GM21786 (cell line): ENCODE results near the gene GLRB.
A peak's percentile ranks its signal among the peaks of the same experiment; 100 is the strongest.
"Not testable (repeated sequence)": the region's sequence is repeated elsewhere in the genome, so short reads cannot be mapped to it uniquely, and the experiment has no call there.

Source experiments
- ATAC-seq: cut with Tn5 transposase; IDR thresholded peaks from one replicate; pipeline ENCODE4 v1.9.1; 2021; ENCODE audit not compliant: unreplicated experiment

Gene GLRB

DNA sequence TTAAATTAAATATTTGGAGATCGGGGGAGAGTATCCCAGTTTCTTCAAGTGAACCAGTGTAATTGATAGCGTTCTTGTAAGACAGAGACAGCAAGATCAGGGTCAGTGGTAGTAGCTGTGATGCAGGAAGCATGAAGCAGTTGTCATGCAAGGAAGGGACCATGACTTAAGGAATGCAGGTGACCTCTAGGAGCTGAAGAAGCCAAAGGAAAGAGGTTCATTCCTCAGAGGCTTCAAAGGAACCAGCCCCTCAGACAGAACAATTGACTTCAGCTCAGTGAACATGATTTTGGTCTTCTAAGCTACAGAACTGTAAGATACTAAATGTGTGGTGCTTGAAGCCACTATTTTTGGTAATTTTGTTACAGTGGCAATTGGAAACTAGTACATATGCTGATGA, 51.6 kb downstream of the GLRB start:
- no peak for ATAC-seq

DNA sequence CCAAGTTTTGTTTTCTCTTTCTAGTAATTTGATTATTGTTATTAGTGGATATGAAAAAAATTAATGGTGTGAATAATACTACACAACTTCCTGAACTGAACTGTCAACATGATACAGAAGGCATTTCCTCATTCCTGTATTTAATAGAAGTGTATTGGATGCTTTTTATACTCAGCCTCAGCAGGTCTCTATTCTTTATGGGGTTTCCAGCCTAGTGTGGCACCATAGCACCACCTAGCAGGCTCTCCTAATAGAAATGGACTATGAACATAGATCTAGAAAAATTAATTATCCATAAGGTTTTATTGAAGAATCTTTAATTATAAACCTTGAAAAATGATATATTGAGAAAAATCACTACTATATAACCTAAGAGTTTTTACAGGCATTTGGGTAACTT, 52.4 kb downstream of the GLRB start:
- no peak for ATAC-seq

DNA sequence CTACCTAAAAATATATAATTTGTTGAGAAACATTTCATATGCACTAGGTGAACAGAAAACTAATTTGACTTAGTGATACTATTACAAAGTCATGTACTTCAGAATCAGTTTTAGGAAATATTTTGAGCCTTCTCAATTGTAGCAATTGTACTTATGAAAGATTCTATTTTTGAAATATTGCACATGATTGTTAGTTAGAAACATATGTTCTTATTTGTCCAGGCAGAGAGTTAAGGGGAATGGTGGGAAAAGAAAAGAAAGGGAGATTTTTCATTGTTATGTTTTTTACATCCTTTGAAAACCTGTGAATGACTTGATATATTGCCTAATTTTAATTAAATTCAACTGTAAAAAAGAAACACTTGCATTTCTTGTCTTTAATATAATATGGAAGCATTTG, 66.0 kb downstream of the GLRB start:
- ATAC-seq: no peak

DNA sequence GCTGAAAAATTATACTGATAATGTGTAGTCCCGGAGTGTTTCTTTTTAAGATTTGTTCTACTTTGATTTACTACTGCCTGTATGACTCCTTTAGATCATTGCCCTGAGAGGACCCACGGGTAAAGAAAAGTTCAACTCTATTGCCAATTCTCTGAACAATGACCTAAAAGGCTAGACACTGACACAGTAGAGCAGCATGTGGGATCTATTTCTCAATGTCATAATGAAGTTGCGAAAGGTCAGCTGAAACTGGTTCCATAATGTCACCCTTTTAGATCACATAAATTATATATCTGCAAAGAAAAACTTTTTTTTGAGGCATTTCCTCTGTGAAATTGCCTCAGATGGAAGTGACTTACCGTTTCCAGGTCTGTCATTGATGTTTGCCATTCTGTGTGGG, 67.4 kb downstream of the GLRB start:
- ATAC-seq: no peak

DNA sequence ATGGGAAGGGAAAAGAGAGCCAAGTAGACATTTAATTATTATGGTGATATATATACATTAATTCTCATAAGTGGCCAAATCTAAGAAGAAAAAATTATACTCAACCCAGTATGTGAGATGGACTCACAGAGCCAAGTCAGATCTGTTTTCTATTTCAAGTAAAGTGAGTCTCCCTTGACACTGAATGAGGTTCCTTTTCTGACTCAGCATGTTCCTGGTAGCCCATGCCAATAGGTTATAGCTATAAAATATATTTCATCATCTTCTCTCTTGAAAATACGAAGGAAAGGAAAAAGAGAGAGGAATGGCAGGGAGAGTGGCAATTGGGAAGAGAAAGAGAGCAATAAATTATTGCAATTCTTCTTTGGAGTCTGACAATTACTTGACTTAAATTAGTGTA, 75.8 kb downstream of the GLRB start:
- no peak for ATAC-seq

DNA sequence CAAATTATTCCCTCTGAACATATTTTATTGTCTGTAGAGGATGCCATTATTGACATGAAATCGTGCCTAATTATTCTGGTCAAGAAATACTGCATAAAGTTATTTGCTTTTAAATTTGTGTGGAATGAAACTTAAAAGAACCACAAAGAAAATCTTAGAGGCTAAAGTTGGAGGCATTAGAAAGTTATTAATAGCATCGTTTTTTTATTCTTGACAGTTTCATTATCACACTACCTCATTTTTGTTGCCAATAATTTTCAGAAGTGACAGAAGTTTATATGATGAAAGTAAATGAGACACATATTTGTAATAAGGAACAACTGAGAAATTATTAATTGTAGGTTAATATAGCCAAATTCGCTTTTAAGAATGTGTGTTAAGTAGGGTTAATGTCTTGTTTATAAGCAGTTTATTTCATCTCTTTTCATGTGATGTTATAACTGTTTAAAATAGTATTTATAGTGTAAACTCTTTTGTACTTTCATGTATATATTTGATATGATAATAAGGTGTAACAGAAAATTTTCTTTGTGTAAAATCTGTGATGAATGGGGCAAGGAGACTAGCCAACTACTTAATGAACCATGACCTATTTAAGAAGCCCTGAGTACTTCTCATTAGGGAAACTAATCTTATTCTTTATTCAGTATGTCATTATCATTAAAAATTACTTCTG, 90.1 kb downstream of the GLRB start:
- no peak for ATAC-seq

DNA sequence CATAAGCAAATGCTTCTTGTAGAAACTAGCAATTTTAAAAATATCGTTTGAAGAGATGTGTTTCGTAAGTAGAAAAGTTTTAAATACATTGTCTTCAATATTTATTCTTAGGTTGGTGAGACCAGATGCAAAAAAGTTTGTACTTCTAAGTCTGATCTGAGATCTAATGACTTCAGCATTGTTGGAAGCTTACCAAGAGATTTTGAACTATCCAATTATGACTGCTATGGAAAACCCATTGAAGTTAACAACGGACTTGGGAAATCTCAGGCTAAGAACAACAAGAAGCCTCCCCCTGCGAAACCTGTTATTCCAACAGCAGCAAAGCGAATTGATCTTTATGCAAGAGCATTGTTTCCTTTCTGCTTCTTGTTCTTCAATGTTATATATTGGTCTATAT, 94.4 kb downstream of the GLRB start:
- ATAC-seq: no peak

DNA sequence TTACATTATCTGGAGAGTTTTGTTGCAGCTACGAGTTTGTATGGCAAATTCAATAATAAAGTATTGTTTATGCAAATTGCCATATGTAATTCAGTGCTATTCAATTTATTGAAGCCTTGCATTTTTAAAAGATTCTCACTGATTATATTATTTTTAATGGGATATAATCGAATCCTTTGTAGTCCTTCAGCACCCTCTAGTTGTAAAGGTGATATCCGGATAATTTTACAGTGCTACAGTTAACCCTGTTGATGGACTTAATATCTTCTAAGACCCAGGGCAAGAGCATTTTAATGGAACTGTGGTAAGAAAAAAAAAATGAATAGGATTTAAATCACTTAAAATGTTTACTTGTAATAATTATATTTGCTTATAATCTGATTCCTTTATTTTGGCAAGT, 96.1 kb downstream of the GLRB start:
- no peak for ATAC-seq

DNA sequence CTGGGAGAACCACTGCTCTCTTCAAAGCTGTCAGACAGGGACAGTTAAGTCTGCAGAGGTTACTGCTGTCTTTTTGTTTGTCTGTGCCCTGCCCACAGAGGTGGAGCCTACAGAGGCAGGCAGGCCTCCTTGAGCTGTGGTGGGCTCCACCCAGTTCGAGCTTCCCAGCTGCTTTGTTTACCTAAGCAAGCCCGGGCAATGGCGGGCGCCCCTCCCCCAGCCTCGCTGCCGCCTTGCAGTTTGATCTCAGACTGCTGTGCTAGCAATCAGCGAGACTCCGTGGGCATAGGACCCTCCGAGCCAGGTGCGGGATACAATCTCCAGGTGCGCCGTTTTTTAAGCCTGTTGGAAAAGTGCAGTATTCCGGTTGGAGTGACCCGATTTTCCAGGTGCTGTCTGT, 104.3 kb downstream of the GLRB start:
- not testable (repeated sequence) for ATAC-seq

DNA sequence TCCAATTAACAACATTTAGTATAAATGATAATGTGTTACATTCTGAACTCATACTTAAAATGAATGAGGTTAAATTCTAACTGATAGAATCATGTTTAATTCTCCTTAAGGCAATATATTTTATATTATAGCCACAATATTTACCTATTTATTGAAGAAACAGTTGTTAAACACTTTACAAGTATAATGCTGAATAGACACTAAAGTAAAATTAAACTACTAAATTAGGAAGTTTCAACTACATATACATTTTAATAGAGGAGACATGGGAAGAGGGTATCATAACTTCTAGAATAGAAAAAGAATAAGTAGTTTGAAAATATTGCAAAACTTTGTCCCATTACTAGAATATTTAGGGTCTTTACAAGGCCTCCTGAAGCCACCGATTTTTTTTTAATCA, 108.3 kb downstream of the GLRB start:
- no peak for ATAC-seq

DNA sequence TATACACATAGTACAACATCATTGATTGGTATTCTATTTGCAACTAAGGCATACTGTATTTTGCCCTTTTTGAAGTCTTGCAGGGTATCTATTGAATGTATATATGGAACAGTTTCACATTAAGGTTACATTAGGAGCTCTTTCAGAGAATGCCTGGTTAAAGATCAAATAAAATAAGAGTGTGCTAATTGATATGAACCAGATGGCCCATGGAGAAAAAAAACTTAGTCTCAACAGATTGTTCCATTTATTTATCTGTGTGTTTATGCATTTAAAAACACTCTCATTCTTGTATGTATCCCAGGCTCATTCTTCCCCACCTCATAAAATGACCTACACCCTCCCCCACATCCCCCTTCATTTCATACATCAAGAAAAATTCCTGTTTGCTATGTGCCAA, 109.4 kb downstream of the GLRB start:
- ATAC-seq: no peak

DNA sequence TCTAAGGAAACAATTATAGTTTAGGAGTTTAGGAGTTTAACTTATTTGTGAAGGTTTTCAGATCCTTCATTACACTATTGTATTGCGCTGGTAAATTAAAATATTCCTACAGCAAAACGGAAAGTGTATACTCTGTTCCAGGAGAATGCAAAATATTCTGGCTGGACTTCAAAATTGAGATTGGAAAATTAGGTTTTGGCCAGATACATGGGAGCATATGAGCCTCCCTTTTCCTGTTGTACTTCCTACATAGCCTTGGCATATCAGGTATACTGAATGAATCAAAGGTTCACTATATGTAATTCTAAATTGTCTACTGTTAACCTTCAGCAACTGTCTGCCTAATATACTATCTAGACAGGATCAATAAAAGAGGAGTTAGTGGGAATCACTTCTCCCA, 119.4 kb downstream of the GLRB start:
- ATAC-seq: no peak

DNA sequence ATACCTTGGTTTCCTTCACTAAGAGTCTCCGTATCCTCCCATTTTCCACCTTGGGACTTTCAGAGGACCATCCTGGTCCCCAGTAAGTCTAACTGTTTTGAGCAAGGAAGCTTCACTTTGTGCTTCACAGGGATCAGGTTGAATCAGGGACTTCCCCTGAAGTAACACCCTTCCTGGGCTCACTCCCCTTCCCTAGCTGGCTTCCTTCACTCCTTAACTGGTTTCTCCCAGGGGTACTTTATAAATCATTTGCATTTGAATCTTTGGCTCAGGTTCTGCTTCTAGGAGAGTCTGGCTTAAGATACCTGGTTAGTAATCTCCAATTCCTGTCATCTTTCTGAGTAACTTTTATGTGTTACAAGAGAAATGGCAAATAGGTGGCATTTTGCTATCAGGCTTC, 120.1 kb downstream of the GLRB start:
- ATAC-seq: no peak

DNA sequence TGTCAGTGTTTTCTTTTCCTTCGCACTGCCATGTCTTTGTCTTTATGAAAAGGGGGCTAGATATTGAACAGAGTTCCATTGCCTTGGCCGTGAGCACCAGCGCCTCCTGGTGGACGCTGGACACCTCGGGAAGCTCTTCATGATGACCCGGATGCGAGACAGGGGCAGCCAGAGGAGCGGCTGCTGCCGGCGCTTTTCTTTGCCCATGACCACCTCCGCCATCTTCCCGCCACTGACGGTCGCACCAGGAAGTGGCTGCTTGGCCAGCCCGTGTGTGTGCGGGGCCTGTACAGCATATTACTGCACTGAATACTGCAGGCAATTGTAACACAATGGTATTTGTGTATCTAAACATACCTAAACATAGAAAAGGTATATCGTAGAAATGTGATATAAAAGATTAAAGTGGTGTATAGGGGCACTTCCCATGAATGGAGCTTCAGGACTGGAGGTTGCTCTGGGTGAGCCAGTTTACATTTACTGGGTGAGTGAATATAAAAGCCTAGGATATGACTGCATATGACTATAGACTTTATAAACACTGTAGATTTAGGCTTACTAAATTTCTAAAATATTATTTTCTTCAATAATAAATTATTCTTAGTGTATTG, 128.8 kb downstream of the GLRB start:
- ATAC-seq: peak; percentile 83

DNA sequence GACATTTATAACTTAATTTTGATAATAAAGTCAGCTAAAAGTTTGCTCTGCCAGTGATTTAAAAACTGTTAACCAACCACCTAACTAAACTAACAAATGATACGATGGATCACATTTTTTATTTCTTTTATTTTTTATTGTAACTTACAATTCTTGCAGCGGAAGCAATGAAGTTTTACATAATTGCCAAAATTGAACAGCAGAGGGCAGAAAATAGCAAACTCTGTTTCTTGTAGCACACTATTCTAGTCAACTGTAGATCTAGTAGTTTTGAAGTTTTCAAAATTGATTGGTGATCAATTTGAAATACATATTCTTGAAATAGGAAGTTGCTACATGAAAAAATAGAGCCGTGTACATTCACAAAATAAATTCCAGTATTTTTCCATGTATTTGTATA, 141.8 kb downstream of the GLRB start:
- ATAC-seq: no peak

DNA sequence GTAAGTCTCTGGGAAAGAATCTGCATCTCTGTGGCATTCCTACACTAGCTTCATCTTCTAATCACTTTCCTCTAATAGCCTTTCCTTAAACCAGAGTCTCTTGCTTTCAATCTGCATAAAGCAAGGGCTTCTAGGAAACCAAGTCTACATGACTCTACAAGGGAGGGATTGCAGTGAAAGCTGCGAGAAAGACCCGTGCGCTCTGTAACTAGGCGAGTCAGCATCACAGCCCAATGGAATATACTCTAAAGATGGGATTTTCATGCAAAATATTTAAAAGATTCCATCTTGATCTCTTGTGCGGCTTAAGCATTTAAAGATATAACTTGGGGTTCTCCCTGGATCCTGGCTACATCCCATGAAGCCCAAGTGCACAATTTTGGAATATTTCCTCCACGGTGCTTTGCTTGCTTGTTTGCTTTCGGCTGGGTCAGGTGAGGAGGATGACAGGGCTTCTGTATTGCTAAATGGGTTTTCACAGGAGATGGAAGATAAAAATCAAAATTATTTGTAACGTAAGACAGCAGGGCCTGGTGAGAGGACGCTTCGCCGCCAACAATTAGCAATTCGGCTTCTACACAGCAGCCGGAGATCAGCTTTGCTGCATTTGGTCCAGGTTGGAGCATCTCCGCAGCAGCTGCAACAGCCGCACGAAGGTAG, 143.9 kb downstream of the GLRB start:
- ATAC-seq: no peak

DNA sequence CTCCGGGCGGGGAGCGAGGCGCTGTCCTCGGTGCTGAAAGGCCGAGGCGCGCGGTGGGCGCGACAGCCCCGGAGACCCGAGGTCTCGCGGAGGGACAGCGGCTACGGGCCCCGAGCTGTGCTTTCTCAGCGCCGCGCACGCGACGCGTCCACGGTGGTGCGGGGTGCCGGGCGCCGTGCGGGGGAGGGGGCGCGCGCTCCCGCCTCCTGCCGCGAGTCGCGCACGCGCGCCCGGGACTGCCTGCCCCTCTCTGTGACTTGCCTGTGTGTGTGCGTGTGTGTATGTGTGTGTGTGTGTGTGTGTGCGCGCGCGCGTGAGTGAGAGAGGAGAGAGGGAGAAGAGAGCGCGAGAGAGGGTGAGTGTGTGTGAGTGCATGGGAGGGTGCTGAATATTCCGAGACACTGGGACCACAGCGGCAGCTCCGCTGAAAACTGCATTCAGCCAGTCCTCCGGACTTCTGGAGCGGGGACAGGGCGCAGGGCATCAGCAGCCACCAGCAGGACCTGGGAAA, 144.5 kb downstream of the GLRB start, which contains the start of gene GRIA2:
Gene GRIA2 (plus strand): TSS at position 358 of the 511 bp plus-strand sequence. CDS start 315 bp downstream, outside the sequence.
- peak; percentile 54 for ATAC-seq

DNA sequence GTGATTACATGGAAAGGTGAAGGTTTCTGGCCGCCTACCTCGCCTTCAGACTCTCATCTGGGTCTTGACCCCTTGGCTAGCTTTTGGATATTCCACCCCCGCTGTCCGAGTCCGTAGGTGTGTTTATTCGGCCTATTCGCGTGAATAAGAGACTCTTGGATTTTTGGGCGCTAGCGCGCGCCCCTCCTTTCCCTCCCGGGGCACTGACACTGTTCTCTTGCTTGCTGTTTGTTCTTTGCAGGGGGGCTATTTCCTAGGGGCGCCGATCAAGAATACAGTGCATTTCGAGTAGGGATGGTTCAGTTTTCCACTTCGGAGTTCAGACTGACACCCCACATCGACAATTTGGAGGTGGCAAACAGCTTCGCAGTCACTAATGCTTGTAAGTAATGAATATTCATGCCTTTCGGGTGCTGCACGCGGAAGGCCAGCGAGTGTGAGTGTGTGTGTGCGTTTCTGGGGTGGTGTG, 145.5 kb downstream of the GLRB start:
- no peak for ATAC-seq
